HG03439 (cell line): ENCODE results near the gene SYT15.
"Not testable (repeated sequence)": the region's sequence is repeated elsewhere in the genome, so short reads cannot be mapped to it uniquely, and the experiment has no call there.

ENCODE experiments used
- ATAC-seq: cut with Tn5 transposase; IDR thresholded peaks from one replicate; pipeline ENCODE4 v1.9.1; 2021; ENCODE audit warnings: mild to moderate bottlenecking, moderate library complexity; ENCODE audit not compliant: unreplicated experiment

Gene SYT15

DNA sequence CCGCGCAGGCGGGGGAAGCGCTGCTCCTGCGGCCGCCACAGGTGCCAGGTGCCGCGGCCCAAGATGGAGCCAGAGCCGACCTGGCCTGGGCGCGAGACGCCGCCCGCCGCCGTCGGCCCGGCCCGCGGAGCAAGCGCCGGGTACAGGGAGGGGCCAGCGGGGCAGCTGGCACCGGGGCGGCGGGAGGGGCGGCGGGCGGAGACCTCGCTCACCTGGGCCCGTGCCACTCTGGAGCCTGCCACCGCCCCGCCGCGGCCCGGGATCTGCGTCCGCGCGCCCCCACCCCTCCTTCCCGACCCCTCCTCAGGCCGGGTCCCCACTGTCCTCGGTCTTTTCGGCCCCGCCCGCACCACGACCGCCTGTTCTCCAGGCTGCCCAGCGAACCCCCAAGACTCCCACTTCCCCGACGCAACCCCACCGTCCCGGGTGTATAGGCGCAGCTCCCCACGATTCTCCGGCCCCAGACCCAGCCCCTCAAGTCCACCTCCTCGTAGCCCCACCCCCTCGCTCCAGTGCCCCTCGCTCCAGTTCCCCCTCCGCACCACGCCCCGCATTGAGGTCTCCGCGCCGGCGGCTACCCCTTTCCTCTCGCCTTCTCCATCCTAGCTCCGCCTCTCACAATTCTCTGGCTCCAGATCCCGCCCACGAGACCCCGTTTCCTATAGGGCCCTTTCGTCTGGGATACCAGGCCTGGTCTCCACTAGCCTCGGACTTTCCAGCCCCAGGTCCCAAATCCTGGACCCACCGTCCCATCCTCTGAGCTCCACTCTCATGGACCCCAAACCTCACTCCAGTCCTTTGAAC is 22.2 kb upstream of the SYT15 start, which contains the start of gene GPRIN2:
Gene GPRIN2 (minus strand): TSS at position 144 of the 804 bp plus-strand sequence. CDS start 5,922 bp downstream, outside the sequence.
- ATAC-seq, result no peak

DNA sequence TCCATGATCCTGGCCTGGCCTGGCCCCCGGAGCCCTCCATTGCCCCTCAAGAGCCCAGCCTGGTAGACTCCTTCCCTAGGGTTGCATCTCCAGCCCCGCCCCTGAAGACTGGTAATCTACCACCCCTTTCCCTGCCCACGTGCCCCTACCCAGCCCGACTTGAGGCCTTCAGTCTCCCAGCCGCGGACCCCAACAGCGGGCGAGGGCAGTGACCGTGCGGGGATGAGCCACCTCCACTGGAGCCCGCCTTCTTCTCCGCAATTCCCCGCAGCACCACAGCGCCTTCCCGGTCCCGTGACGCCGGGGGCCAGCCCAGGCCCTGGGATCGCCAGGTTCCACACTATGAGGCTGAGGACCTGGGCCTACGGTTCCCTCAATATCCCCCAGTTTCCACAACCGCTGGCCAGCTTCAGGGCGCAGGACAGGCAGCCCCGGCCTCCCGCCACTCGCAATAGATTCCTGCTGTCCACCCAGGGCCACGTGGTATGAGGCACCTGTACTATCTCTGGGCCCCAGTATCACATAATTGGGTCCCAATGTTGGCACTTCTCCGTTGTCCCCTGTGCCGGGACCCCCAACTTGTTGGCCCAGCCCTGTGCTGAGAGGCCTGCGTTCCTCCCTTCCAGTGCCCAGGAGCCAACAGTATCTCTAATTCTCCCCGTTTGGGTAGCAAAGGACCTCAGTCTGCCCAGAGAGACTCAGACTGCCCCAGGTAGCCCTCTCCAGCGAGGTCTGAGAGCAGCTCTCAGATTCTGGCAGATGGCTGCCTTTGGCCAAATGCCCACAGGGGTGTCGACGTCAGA is 21.4 kb upstream of the SYT15 start:
- ATAC-seq, result no peak

DNA sequence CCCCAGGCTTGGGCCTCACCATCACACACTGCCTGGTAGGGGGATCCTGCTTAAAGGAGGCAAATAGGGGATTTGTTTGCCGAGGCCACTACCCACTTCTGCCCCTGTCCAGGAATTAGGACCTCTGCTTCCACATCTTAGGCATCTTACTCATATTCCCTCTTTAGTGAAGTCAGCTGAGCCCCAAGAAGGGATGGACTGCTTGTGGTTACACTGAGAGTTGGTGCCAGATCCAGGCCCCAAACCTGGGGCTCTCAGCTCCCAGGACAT is 20.9 kb upstream of the SYT15 start:
- no peak for ATAC-seq

DNA sequence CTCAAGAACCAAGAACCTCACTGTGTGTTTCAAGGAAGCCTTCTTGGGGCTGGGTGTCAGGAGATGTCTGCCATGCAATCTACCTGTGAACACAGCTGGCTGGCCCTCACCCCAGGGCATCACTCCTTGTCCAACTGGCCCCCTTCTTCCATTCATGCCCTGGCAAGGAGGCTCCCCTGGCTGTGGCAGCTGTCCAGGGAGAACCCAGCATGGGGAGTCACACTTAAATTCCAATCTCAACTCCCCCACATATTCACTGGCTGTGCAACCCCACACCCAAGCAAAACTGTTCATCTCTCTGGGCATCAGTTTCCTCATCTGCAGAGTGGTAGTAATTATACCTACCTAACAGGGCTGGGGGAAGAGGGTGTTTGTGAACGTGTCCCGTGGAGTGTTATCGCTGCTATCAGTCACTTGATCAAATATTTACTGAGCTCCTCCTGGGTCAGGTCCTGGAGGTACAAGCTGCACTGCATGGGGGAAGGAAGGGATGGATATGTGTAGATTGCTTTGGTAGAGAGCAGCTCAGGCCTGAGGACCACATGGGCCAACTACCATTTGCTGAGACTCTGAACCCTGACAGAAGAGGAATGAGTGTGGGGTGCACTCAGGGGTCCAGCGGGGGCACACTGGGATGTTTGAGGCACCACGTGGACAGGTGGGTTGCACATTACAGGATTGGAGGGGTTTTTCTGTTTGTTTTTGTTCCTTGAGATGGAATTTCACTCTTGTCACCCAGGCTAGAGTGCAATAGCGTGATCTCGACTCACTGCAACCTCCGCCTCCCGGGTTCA is 20.3 kb upstream of the SYT15 start:
- ATAC-seq, result no peak

DNA sequence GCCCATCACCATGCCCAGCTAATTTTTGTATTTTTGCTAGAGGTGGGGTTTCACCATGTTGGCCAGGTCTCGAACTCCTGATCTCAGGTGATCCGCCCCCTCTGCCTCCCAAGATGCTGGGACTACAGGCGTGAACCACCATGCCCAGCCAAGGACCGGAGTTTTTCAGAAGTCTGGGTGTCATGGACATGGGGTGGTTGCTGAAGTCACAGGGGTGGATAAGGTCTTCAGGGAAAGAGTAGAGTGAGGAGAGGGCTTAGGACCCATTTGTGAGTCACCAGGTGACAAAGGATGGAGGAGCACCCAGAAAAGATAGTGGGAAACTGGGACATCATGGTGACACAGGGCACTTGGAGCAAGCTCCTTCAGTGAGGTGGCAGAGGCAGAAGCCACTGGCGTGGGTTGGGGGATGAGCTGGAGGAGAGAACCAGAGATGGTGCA is 19.7 kb upstream of the SYT15 start:
- no peak for ATAC-seq

DNA sequence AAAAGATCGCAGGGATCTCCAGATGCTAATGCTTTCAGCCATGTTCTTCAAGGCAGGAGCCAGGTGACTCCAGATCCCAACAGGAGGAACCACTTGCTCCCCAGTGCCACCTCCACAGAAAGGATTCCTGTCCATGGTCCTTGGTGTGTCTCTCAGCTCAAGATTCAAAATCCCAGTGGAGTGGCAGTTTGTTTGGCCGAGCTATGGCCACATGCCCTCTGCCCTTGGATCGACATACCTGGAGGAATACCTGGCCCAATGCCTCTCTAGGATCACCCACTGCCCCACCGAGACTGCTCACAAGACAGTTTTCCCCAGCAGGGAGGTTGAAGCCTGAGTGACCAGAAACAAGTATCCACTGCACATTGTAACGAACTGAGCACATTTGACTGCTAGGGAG is 18.5 kb upstream of the SYT15 start:
- no peak for ATAC-seq

- ATAC-seq, result no peak
Measured at GRCh38 chr10:46560952-46561351, 18.0 kb upstream of the SYT15 start.

DNA sequence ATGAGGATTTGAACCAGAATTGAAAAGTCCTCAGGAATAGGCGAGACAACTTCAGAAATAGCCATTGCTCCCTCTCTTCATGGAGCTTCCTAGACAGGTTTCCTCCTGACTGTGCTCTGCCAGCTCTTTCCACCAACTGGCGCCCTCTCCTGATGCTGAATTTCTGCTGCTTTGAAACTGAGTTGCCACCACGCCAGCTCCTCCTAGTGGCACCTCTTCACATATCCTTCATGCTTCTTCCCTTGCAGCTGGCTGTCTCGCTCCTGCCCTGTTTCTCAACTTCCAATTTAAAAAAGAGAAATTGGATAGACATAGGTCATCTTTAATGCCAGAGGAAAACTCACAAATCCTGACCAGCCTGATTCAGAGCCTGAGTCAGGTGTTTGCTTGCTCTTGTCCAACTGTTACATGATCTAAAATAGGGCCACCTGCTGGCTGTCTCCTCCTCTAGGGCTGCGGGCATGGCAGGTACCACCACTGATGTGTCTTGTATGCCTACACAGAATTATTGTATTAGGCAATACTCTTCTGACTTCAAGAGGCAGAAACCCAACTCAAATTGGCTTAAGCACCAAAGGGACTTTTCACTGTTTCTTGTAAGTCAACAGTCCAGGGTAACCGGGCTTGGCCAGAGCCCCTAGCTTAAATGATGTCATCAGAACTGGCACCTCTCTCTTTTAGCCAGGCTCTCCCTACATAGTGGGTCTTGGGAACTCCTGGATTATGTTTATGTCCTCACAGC is 13.2 kb upstream of the SYT15 start:
- not testable (repeated sequence) for ATAC-seq

GRCh38 chr10:46567151-46567550 is 11.8 kb upstream of the SYT15 start:
- not testable (repeated sequence) for ATAC-seq

GRCh38 chr10:46570655-46571054 is 8.3 kb upstream of the SYT15 start:
- ATAC-seq, result not testable (repeated sequence)

DNA sequence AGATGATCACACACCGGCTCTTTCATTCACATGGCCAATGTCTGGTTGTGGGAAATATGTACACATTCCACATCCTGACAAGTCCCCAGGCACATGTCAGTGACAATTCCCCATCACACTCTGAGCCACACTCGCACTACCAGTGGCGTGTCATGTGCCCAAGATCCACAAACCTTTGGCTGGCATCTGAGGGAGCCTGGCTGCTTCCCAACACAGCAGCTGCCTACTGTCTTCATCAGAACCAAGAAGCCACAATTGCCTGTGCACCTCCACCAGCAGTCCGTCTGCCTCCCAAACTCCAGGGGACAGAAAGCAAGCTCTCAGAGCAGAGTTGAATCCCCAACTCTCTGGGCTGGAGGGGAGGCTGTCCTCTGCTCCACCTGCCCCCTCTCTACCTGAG is 6.2 kb upstream of the SYT15 start:
- not testable (repeated sequence) for ATAC-seq

DNA sequence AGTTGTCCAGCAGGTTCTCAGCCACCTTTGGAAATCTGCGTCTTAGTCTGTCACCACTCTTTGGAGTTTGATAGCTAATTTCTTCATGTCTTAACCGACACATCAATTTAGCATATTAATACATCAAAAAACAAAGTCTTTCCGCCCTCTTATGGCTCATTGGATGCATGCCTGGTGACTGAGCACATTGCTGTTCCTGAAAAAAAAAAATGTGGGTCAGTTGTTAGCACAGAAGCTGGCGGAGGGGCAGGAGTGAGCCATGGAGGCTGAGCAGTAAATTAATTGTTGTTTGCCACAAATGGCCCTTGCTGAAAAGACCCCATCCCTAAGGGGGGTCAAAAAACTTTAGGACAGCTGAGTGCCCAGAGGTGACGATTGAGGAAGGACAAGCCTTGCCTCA is 5.6 kb upstream of the SYT15 start:
- ATAC-seq, result not testable (repeated sequence)

GRCh38 chr10:46573884-46574283 is 5.0 kb upstream of the SYT15 start:
- ATAC-seq, result not testable (repeated sequence)

GRCh38 chr10:46577624-46578473 is 1.1 kb upstream of the SYT15 start:
- not testable (repeated sequence) for ATAC-seq

DNA sequence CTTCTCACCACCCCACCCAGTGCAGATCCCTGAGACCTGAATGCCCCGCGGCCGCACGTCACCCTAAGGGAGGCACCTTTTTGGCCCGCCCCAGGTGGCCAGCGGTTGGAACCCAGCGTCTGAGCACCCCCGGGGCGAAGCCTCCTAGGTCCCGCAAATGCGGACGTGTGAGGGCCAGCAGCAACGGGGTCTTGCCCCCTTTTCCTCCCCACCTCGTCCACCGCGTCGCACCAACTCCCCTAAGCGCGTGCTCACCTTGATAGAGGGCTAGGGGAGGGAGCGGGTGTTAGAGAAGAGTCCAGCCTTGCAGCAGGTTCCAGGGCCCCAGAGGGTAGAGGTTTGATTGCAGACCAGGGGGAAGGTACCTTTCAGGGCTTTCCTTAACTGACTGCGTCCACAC is 450 bp downstream of the SYT15 start:
- ATAC-seq, result not testable (repeated sequence)

DNA sequence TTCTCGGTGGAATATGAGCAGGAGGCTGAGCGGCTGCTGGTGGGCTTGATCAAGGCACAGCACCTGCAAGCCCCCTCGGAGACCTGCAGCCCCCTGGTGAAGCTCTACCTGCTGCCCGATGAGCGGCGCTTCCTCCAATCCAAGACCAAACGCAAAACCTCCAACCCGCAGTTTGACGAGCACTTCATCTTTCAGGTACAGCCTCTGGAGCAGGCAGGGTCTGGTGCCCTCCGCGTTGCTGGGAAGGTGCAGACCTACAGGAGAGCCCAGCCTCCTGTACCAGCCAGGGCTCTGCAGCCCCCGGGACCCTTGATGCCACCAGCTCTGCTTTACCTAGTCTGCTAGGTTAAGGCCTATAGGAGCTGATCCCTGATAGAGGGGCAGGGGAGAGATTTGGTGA is 3.1 kb downstream of the SYT15 start:
- not testable (repeated sequence) for ATAC-seq

- ATAC-seq, result not testable (repeated sequence)
Measured at GRCh38 chr10:46582568-46582967, 3.6 kb downstream of the SYT15 start.

DNA sequence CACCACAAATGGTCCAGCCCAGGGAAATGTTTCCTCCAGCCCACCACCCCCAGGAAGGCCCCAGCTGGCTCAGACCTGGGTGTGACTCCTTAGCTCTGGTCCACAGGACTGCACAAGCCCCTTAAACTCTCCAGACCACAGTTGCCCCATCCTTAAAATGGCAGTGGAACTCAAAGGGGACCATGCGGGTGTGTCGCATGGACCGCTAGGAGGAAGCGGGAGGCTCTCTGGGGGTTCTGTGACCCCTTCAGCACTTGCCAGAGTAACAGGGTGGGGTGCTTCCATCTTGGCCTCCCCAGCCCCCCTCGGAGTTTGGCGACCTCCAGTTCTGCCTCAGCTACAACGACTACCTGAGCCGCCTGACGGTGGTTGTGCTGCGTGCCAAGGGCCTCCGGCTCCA is 5.3 kb downstream of the SYT15 start:
- not testable (repeated sequence) for ATAC-seq

- not testable (repeated sequence) for ATAC-seq
Measured at GRCh38 chr10:46585246-46585645, 6.3 kb downstream of the SYT15 start.

DNA sequence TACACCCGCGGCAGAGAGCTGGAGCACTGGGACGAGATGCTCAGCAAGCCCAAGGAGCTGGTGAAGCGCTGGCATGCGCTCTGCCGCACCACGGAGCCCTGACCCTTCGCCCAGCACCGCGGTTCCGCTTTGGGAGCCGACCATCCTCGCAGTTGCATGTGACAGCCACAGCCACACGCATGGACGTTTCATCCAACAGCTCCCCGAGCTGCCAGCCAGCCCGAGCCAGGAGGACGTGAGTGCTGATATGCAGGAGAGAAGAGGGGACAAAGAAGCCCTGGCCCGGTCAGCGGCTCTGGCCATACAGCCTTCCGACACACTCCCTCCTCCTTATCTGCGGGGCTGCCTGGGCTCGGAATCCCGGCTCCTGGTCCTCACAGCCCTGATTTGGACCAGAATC is 8.6 kb downstream of the SYT15 start:
- not testable (repeated sequence) for ATAC-seq
